Stimulated activated CD4-positive, alpha-beta T cell treated with anti-CD3 and anti-CD28 coated beads, Interleukin-15, amount 100 ng/mL, for 1 hour (primary cell): ENCODE results near the gene SPEM2.

Source experiments
- DNase-seq, 2 donors: peaks; one replicate each; pipeline ENCODE4 v3.0.0-alpha.2; 2020; ENCODE audit warnings: low read depth in 1 of 2, low spot score in 1 of 2

The SPEM2 gene

GRCh38 chr17:7440113-7440833 is 14.9 kb downstream of the SPEM2 start:
- no peak for DNase-seq

GRCh38 chr17:7440834-7441195 is 15.4 kb downstream of the SPEM2 start:
- DNase-seq, result no peak

- no peak for DNase-seq
These were observed 15.8 kb downstream of the SPEM2 start for GRCh38 chr17:7441266-7441665.

- no peak for DNase-seq
These were observed 16.7 kb downstream of the SPEM2 start for GRCh38 chr17:7442142-7442541.

GRCh38 chr17:7443499-7444485 is 18.4 kb downstream of the SPEM2 start:
- DNase-seq, result no peak

- no peak for DNase-seq
These were observed 19.5 kb downstream of the SPEM2 start, which contains the start of gene CHRNB1 for GRCh38 chr17:7444682-7445618. CHRNB1 (plus strand) TSS chr17:7445061; CDS start chr17:7445128, 67 bp downstream.

GRCh38 chr17:7445619-7445968 is 20.2 kb downstream of the SPEM2 start:
- DNase-seq, result no peak

GRCh38 chr17:7448461-7448860 is 23.0 kb downstream of the SPEM2 start:
- no peak for DNase-seq

GRCh38 chr17:7459961-7460545 is 34.6 kb downstream of the SPEM2 start:
- DNase-seq, result no peak

- no peak for DNase-seq
These were observed 35.6 kb downstream of the SPEM2 start for GRCh38 chr17:7460850-7461660.

GRCh38 chr17:7462474-7463371 is 37.3 kb downstream of the SPEM2 start:
- DNase-seq, result no peak

GRCh38 chr17:7463372-7463846 is 38.0 kb downstream of the SPEM2 start:
- no peak for DNase-seq

GRCh38 chr17:7464081-7464480 is 38.7 kb downstream of the SPEM2 start:
- no peak for DNase-seq

- no peak for DNase-seq
These were observed 40.3 kb downstream of the SPEM2 start for GRCh38 chr17:7465597-7466275.

- no peak for DNase-seq
These were observed 40.9 kb downstream of the SPEM2 start for GRCh38 chr17:7466318-7466638.

GRCh38 chr17:7466639-7467341 is 41.4 kb downstream of the SPEM2 start:
- no peak for DNase-seq

GRCh38 chr17:7467498-7467897 is 42.1 kb downstream of the SPEM2 start:
- DNase-seq, result no peak

GRCh38 chr17:7468290-7468689 is 42.9 kb downstream of the SPEM2 start:
- no peak for DNase-seq
